DMS79 (cell line): Measurements from ENCODE around the gene DIP2A.
"Not testable (repeated sequence)": the region's sequence is repeated elsewhere in the genome, so short reads cannot be mapped to it uniquely, and the experiment has no call there.

Experiments
- DNase-seq: peaks from one replicate; lab custom pipeline; 2025; lab: John Stamatoyannopoulos, UW

The DIP2A gene

GRCh38 chr21:46425041-46425440, 33.6 kb upstream of the DIP2A start:
- DNase-seq, result no peak

- DNase-seq, result no peak
Measured at GRCh38 chr21:46425571-46425970, 33.1 kb upstream of the DIP2A start.

GRCh38 chr21:46426313-46427046, 32.2 kb upstream of the DIP2A start:
- DNase-seq, result no peak

GRCh38 chr21:46427516-46427915, 31.2 kb upstream of the DIP2A start:
- DNase-seq, result no peak

- no peak for DNase-seq
Measured at GRCh38 chr21:46428286-46428685, 30.4 kb upstream of the DIP2A start.

GRCh38 chr21:46428987-46429710, 29.5 kb upstream of the DIP2A start:
- no peak for DNase-seq

- no peak for DNase-seq
Measured at GRCh38 chr21:46429754-46430681, 28.7 kb upstream of the DIP2A start.

GRCh38 chr21:46431448-46431847, 27.2 kb upstream of the DIP2A start:
- no peak for DNase-seq

- DNase-seq, result no peak
Measured at GRCh38 chr21:46431884-46432488, 26.7 kb upstream of the DIP2A start.

GRCh38 chr21:46433116-46433515, 25.6 kb upstream of the DIP2A start:
- DNase-seq, result not testable (repeated sequence)

- no peak for DNase-seq
Measured at GRCh38 chr21:46434322-46434958, 24.3 kb upstream of the DIP2A start.

- no peak for DNase-seq
Measured at GRCh38 chr21:46435786-46436227, 22.9 kb upstream of the DIP2A start.

- DNase-seq, result no peak
Measured at GRCh38 chr21:46436621-46437020, 22.1 kb upstream of the DIP2A start.

- DNase-seq, result no peak
Measured at GRCh38 chr21:46437096-46437498, 21.6 kb upstream of the DIP2A start.

- no peak for DNase-seq
Measured at GRCh38 chr21:46437511-46437910, 21.2 kb upstream of the DIP2A start.

- no peak for DNase-seq
Measured at GRCh38 chr21:46438241-46438640, 20.4 kb upstream of the DIP2A start.

GRCh38 chr21:46439906-46440305, 18.8 kb upstream of the DIP2A start:
- no peak for DNase-seq

- no peak for DNase-seq
Measured at GRCh38 chr21:46441331-46441730, 17.4 kb upstream of the DIP2A start.

GRCh38 chr21:46441961-46442498, 16.7 kb upstream of the DIP2A start:
- DNase-seq, result no peak

- no peak for DNase-seq
Measured at GRCh38 chr21:46442938-46443337, 15.8 kb upstream of the DIP2A start.

GRCh38 chr21:46443910-46444309, 14.8 kb upstream of the DIP2A start:
- DNase-seq, result no peak
